GM18520 (cell line): Measurements from ENCODE around the gene GOLGA2.
A peak's percentile ranks its signal among the peaks of the same experiment; 100 is the strongest.

Source experiments
- ATAC-seq: cut with Tn5 transposase; IDR thresholded peaks from one replicate; pipeline ENCODE4 v1.9.1; 2021; ENCODE audit not compliant: unreplicated experiment

The GOLGA2 gene

GRCh38 chr9:128275198-128276007 lies at the start of gene GOLGA2:
Gene GOLGA2, minus strand, starts transcription at chr9:128276007. Its CDS starts 31 bp downstream, at chr9:128275976.
- no peak for ATAC-seq

- no peak for ATAC-seq
Measured at GRCh38 chr9:128324401-128324800, 48.6 kb upstream of the GOLGA2 start.

DNA sequence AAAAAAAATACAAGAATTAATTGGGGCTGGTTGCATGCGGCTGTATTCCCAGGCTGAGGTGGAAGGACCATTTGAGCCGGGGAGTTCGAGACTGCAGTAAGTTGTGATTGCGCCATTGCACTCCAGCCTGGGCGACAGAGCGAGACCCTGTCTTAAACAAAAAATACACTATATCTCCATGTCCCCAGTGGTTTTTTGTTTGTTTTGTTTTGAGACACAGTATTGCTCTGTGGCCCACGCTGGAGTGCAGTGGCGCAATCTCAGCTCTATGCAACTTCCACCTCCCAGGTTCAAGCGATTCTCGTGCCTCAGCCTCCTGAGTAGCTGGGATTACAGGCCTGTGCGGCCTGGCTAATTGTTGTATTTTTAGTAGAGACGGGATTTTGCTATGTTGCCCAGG lies 48.0 kb upstream of the GOLGA2 start:
- ATAC-seq = no peak

GRCh38 chr9:128323212-128323730 lies 47.5 kb upstream of the GOLGA2 start:
- no peak for ATAC-seq

- peak; percentile 65 for ATAC-seq
Measured at GRCh38 chr9:128322404-128323211, 46.8 kb upstream of the GOLGA2 start, which contains the start of the genes COQ4 and TRUB2. Gene COQ4, plus strand, starts transcription at chr9:128322839. Its CDS starts 20 bp downstream, at chr9:128322859. Gene TRUB2, minus strand, starts transcription at chr9:128322447. Its CDS starts 39 bp downstream, at chr9:128322408.

DNA sequence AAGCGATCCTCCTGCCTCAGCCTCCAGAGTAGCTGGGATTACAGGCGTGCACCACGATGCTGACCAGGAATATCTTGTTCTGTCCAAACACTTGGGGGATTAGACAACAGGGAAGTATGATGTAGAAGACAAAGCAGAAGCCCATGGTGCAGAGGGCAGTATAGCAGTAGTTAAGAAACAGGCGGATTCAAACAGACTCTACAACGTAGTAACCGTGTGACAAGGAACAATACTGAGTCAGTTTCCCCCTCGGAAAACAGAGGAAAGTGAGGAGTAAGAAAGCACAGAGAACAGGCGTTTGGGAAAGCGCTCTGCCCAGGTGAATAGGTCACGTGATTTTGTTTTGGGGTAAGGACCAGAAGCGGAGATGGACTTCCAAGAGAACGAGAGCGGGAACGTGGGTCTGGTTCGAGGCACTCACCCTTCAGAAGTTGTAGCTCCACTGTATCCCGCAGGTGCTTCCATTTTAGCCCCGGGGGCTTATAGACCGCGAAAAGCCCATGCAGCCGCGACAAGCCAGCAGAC lies 46.1 kb upstream of the GOLGA2 start:
- ATAC-seq = peak; percentile 5

DNA sequence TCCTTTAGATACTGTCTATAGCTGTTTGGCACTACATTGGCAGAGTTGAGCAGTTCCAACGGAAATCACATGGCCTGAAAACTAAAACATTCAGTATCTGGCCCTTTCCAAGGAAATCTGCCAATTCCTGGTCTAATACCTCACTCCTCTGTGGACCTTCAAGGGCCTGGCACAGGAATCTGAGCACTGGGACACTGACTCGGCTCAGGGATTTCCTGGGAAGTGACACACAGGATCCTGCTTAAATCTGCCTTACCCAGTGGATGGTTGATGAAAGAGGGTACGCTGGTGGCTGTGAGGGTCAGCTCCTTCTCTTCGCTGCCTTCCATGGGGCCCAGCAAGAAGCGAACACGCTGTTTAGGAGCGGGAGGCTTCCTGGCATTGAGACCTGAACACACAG lies 45.5 kb upstream of the GOLGA2 start:
- ATAC-seq = no peak

GRCh38 chr9:128317629-128318028 lies 41.8 kb upstream of the GOLGA2 start:
- ATAC-seq = no peak

GRCh38 chr9:128316421-128316820 lies 40.6 kb upstream of the GOLGA2 start:
- no peak for ATAC-seq

GRCh38 chr9:128314697-128315096 lies 38.9 kb upstream of the GOLGA2 start:
- ATAC-seq = no peak

GRCh38 chr9:128310461-128310860 lies 34.7 kb upstream of the GOLGA2 start:
- ATAC-seq = no peak

DNA sequence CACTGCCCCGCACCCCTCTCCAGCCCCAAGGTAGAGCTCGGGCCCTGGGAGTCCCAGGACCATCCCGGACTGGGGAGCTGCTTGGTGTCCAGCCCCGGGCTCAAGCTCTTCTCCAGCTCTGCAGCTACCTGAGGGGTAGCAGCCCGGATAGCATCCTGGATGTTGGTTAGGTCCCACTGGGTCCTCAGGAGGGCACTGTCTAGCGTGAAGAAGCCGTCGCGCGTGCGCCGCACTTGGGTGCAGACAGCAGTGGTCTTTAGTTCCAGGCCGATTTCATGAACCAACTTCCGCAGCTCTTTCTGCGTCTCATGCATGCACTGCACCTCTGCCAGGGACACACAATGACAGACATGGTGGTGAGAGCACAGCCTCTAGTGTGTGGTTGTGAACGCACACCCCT lies 33.7 kb upstream of the GOLGA2 start:
- no peak for ATAC-seq

DNA sequence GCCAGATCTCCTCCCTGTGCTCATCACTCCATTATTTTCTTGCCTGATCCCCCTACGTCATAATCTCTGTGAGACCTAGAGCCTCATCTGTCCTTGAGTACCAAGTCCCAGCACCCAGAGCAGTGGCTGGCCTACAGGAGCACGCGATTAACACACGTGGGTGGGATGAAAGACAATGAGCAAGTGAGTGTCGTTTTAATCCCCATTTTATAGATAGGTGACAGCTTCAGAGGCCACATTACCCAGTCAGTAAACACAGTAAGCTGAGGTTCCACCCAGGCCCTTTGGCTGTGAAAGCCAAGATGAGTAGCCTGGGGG lies 29.1 kb upstream of the GOLGA2 start:
- no peak for ATAC-seq

GRCh38 chr9:128304136-128304970 lies 28.5 kb upstream of the GOLGA2 start:
- no peak for ATAC-seq

GRCh38 chr9:128298535-128299482 lies 23.0 kb upstream of the GOLGA2 start:
- ATAC-seq = no peak

DNA sequence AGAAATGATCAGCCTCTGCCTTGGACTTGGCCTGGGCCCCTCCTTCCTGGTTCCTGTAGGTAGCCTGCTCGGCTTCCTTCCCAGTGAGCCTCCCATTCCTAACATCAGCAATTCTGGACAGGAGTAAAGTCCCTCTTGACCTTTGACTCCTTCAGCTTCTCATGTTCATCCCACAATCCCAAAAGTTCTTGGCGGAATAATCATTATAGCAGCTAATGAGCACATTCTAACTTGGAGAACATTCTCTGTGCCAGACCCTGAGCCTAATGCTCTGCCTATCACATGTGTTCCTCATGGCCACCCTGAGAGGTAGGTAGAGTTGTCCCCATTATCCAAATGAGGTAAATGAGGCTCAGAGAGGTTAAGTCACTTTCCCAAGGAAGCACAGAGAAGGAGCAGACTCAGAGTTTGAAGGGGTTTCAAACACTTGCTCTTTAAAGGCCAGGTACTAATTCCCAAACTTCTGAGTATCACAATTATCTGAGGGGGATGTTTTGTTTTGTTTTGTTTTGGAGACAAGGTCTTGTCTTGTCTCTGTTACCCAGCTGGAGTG lies 21.5 kb upstream of the GOLGA2 start:
- ATAC-seq = no peak

DNA sequence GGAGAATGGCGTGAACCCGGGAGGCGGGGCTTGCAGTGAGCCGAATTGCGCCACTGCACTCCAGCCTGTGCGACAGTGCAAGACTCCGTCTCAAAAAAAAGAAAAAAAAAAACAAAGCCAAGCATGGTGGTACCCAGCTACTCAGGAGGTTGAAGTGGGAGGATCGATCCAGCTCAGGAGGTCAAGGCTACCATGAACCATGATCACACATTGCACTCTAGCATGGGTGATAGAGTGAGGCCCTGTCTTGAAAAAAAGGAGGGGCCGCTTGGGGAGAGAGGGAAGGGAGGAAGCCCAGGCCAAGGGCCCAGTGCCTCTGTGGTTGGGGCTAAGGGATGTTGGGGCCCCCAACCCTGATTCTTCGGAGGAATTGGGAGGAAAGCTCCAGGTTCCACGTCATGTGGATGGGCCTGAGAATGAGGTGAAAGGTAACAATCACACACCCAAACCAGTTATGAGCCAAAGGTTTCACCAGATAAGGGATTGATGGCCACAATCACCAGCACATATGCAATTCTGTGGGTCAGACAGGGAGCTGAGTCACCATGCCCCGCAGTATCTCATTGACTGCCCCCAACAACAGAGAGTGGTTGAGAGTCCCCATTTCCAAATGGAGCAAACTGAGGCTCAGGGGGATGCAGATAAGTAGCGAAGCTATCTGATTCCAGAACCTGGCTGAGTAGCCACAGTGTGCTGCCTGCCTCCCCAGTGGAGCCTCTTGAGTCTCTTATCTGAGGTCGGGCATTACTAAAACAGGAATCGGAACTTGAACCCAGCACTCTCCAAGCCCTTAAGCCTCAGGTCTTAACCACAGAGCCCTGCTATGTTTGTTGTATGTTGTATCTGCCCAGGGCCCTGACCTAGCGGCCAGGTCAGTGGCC lies 20.8 kb upstream of the GOLGA2 start:
- no peak for ATAC-seq

GRCh38 chr9:128294142-128294541 lies 18.3 kb upstream of the GOLGA2 start:
- no peak for ATAC-seq
